HCT116 (cell line): ENCODE measurements around the gene SAMD4B. TPM values are rescaled to one million over a fixed set of nuclear protein-coding genes. Genes with fewer than 3 reads are reported as not detected.

Experiments
- ATAC-seq: fragments of 200-7000 bp; cut with Tn5 transposase; 2 replicates; pipeline ENCODE4 v1.9.1; 2020; ENCODE audit warnings: mild to moderate bottlenecking, moderate library complexity
- BruUV-seq: library from RNA; stranded (reverse); fragments of 400-500 nt; replicated peaks from 2 replicates; lab custom pipeline; 2021; lab: Mats Ljungman, UMichigan
- CTCF ChIA-PET: fragments of 300-600 bp; sonication (Branson Sonifier 250); formaldehyde crosslinking; loops from one replicate; lab custom pipeline; 2021; ENCODE audit warnings: antibody characterized with exemption; lab: Charles Lee
- POLR2A ChIA-PET: fragments of 300-600, 350-600 bp; sonication (Branson Sonifier 250); formaldehyde crosslinking; loops from one replicate; lab custom pipeline; 2021; ENCODE audit warnings: antibody characterized with exemption; lab: Charles Lee
- RAD21 ChIA-PET, 2 experiments: fragments of 300-600 bp; sonication (Branson Sonifier 250); formaldehyde crosslinking; loops; one replicate each; lab custom pipeline; 2023; ENCODE audit warnings: low total read pairs in 2 of 2; ENCODE audit not compliant: uncharacterized antibody in 2 of 2, unreplicated experiment in 2 of 2, low non-redundant PET in 1 of 2; lab: Charles Lee
- DNase-seq: peaks from one replicate; pipeline ENCODE4 v3.0.0-alpha.2; 2010; ENCODE audit warnings: low read depth, low spot score
- H2AFZ ChIP-seq: fragments of 200-600 bp; shearing (Covaris generic), sonication (generic); 2 replicates; pipeline ENCODE4 v1.6.1; 2017; ENCODE audit warnings: low read depth, mixed run types, mixed read lengths, antibody characterized with exemption, low read length; ENCODE audit not compliant: poor library complexity, severe bottlenecking
- H3K27ac ChIP-seq: 2 replicates; pipeline ENCODE4 v1.5.1; 2012; ENCODE audit warnings: low read depth, low read length
- H3K27me3 ChIP-seq: fragments of 200-600 bp; sonication (generic); 2 replicates; pipeline ENCODE4 v1.6.1; 2016; ENCODE audit warnings: mixed run types, low read length, mixed read lengths; ENCODE audit not compliant: insufficient read depth
- H3K36me3 ChIP-seq, 2 experiments: fragments of 200-500 bp in 1 of 2; fragments of 200-600 bp in 1 of 2; sonication (Bioruptor generic) in 1 of 2; sonication (generic) in 1 of 2; 2 replicates each; pipeline versions ENCODE4 v1.5.1 to v1.6.1; 2014 to 2016; ENCODE audit warnings: low read length in 2 of 2, inconsistent platforms in 1 of 2, mixed read lengths in 1 of 2, mixed run types in 1 of 2; ENCODE audit not compliant: insufficient read depth in 2 of 2, control insufficient read depth in 1 of 2
- H3K4me1 ChIP-seq, 2 experiments: fragments of 200-600 bp in 1 of 2; sonication (generic) in 1 of 2; 2 replicates each; pipeline versions ENCODE4 v1.5.1 to v1.6.1; 2012 to 2017; ENCODE audit warnings: low read length in 2 of 2, inconsistent platforms in 1 of 2, mild to moderate bottlenecking in 1 of 2, mixed read lengths in 1 of 2, mixed run types in 1 of 2, moderate library complexity in 1 of 2; ENCODE audit not compliant: insufficient read depth in 2 of 2, control insufficient read depth in 1 of 2
- H3K4me2 ChIP-seq: fragments of 200-600 bp; sonication (generic); 2 replicates; pipeline ENCODE4 v1.6.1; 2017; ENCODE audit warnings: mixed run types, low read length, mixed read lengths
- H3K4me3 ChIP-seq, 2 experiments: fragments of 200-600 bp in 1 of 2; sonication (generic) in 1 of 2; replicated peaks in 1 of 2; 2 replicates each; pipeline ENCODE4 v1.5.1; 2011 to 2016; ENCODE audit warnings: low read length in 2 of 2, control low read depth in 1 of 2, low read depth in 1 of 2, mild to moderate bottlenecking in 1 of 2, mixed read lengths in 1 of 2, mixed run types in 1 of 2
- H3K79me2 ChIP-seq: fragments of 200-600 bp; sonication (generic); 2 replicates; pipeline ENCODE4 v1.6.1; 2017; ENCODE audit warnings: mild to moderate bottlenecking, mixed run types, low read length, moderate library complexity, mixed read lengths; ENCODE audit not compliant: insufficient read depth
- H3K9ac ChIP-seq: fragments of 200-600 bp; sonication (generic); 2 replicates; pipeline ENCODE4 v1.6.1; 2016; ENCODE audit warnings: low read length, mixed read lengths
- H3K9me2 ChIP-seq: fragments of 200-600 bp; sonication (generic), shearing (Covaris generic); 2 replicates; pipeline ENCODE4 v1.6.1; 2017; ENCODE audit warnings: mixed run types, mild to moderate bottlenecking, moderate library complexity; ENCODE audit not compliant: insufficient read depth
- H3K9me3 ChIP-seq, 2 experiments: fragments of 200-500 bp in 1 of 2; fragments of 200-600 bp in 1 of 2; sonication (Bioruptor generic) in 1 of 2; sonication (generic) in 1 of 2; 2 replicates each; pipeline ENCODE4 v1.6.1; 2014 to 2017; ENCODE audit warnings: low read length in 2 of 2, mixed read lengths in 2 of 2, inconsistent platforms in 1 of 2, low read depth in 1 of 2, mild to moderate bottlenecking in 1 of 2, mixed run types in 1 of 2, moderate library complexity in 1 of 2; ENCODE audit not compliant: control insufficient read depth in 1 of 2, insufficient read depth in 1 of 2
- H4K20me1 ChIP-seq: fragments of 200-600 bp; sonication (generic), shearing (Covaris generic); 2 replicates; pipeline ENCODE4 v1.6.1; 2017; ENCODE audit warnings: mixed run types, mild to moderate bottlenecking, moderate library complexity; ENCODE audit not compliant: insufficient read depth
- EGR1 ChIP-seq: IDR thresholded peaks from 2 replicates; pipeline ENCODE4 v1.6.1; 2012; ENCODE audit warnings: low read depth
- EZH2phosphoT487 ChIP-seq: fragments of 200-600 bp; IDR thresholded peaks from 2 replicates; pipeline ENCODE4 v1.6.1; 2018; ENCODE audit warnings: antibody characterized with exemption, borderline replicate concordance
- POLR2A ChIP-seq: IDR thresholded peaks from 2 replicates; pipeline ENCODE4 v1.7.0; 2011; ENCODE audit warnings: borderline replicate concordance; ENCODE audit not compliant: insufficient read depth, insufficient read length; ENCODE audit errors: extremely low read depth
- POLR2AphosphoS5 ChIP-seq: IDR thresholded peaks from 2 replicates; pipeline ENCODE4 v1.6.1; 2011; ENCODE audit warnings: mild to moderate bottlenecking, low read depth, low read length, moderate library complexity
- SP1 ChIP-seq: IDR thresholded peaks from 2 replicates; pipeline ENCODE4 v1.6.1; 2012; ENCODE audit warnings: low read depth
- TCF7L2 ChIP-seq: IDR thresholded peaks from 2 replicates; pipeline ENCODE4 v1.7.0; 2011; ENCODE audit warnings: borderline replicate concordance, inconsistent platforms; ENCODE audit not compliant: insufficient read depth, insufficient read length; ENCODE audit errors: extremely low read depth
- YY1 ChIP-seq: IDR thresholded peaks from 2 replicates; pipeline ENCODE4 v1.6.1; 2011; ENCODE audit warnings: low read length, low read depth, moderate library complexity, mild to moderate bottlenecking; ENCODE audit not compliant: insufficient replicate concordance; ENCODE audit errors: extremely low read depth
- ZFX ChIP-seq: fragments of 450-650 bp; IDR thresholded peaks from 2 replicates; pipeline ENCODE4 v1.6.1; 2017
- intact Hi-C: fragments of 100-400 bp; cut with micrococcal nuclease; formaldehyde crosslinking; loops from 2 replicates; pipeline ENCODE4 v1.10.0; 2022
- total RNA-seq: library from RNA; stranded (reverse); gene quantifications from one replicate; pipeline ENCODE4 v1.2.1, GENCODE V29; 2021; ENCODE audit not compliant: unreplicated experiment
- TF ChIP-seq, protein P1 (sequence below): IDR thresholded peaks from 2 replicates; pipeline ENCODE4 v1.6.1; 2012

Gene SAMD4B
- total RNA-seq, 1 experiment from 2014 or later = 127 TPM

DNA sequence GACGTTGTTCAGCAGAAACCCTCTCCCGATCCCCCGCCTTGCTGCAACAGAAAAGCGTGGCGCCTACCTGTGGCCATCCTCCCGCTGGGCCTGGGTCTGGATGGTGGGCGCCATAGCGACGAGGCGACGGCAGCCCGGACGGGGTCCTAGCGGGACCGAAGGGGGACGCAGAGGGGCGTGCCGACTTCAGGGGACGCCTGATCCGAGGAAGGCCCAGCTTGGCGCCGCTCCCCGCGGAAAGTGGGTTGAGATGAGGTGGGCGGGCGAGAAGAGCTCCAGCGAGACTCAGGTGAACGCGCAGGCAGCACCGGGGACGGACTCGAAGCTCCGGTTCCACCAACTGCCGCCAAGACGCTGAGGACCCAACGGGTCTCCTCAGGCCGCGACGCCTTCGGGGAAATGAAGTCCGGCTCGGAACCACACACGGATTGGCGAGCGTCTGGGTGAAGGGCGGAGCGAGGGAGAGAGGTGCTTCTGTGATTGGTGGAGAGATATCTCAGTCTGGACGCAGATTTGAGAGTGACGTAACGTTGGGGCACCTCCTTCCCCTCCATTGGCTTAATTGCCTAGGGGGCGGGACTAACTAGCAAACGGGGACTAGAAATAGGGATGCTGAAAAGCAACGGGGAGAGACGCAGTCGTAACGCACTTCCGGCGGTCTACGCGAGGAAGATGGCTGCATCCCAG is 48.7 kb downstream of the SAMD4B start, which contains the start of the genes MED29 and PAF1:
Gene MED29, plus strand, starts transcription at position 628 of the 687 bp plus-strand sequence. Its CDS starts 45 bp downstream, at position 673.
Gene PAF1, minus strand, starts transcription at position 356 of the 687 bp plus-strand sequence. Its CDS starts 242 bp downstream, at position 114.
- ChIA-PET RAD21 (interaction anchor here in 1 of 2 experiments (0.6 kb wide), 1 partner anchor 17 kb away, joined by 4 read pairs; no protein-coding TSS in a partner anchor), POLR2A (interaction anchor here (0.5 to 2.2 kb wide), 16 partner anchors 10 to 1449 kb away, joined by 3 to 39 read pairs (median 5); partner anchors contain the start of genes RPS16, SAMD4B, SUPT5H and ZFP36), CTCF (interaction anchor here (1.0 to 2.2 kb wide), 9 partner anchors 12 to 269 kb away, joined by 3 to 8 read pairs (median 3); partner anchors contain the start of genes PLEKHG2 and RPS16)
- peaks cover 20 to 34% of the 10 kb centered on the region in 2 experiments; a peak in 3 of 4 replicates for H3K36me3 ChIP-seq
- H3K4me3 ChIP-seq = peak within 1 kb of the TSS; percentile 91 to 100
- intact Hi-C loops = loop anchor here (1.0 to 5.0 kb wide), 3 partner anchors 21 to 179 kb away; partner anchors contain the start of gene PLEKHG2
- no peaks in the 10 kb centered on the region for H3K9me3 ChIP-seq
- no TSS peak for BruUV-seq
- peak; percentile 99 for DNase-seq
- H4K20me1 ChIP-seq = no peaks in the 10 kb centered on the region
- peak within 1 kb of the TSS; percentile 76 for H3K4me2 ChIP-seq
- peak; percentile 94 for ATAC-seq
- H3K79me2 ChIP-seq = peaks cover 39% of the 10 kb centered on the region
- no peaks in the 10 kb centered on the region for H3K9me2 ChIP-seq
- H3K4me1 ChIP-seq = peaks cover 14% of the 10 kb centered on the region in 2 experiments
- TF ChIP-seq EZH2phosphoT487 = no peak
- TF ChIP-seq EGR1 = 0 out of 2 replicates have a peak, but pooled peaks have one; percentile 27
- 0 out of 2 replicates have a peak, but pooled peaks have one; percentile 7 for TF ChIP-seq ZFX
- peak; percentile 10 for TF ChIP-seq TCF7L2
- TF ChIP-seq, protein P1, sequence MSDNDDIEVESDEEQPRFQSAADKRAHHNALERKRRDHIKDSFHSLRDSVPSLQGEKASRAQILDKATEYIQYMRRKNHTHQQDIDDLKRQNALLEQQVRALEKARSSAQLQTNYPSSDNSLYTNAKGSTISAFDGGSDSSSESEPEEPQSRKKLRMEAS = no peak
- peak; percentile 89 for TF ChIP-seq YY1
- TF ChIP-seq POLR2A = peak; percentile 97
- TF ChIP-seq POLR2AphosphoS5 = peak; percentile 97
- TF ChIP-seq SP1 = peak; percentile 98
- H2AFZ ChIP-seq = no peak within 1 kb of the TSS
- H3K9ac ChIP-seq = peak within 1 kb of the TSS; percentile 90
- no peaks in the 10 kb centered on the region for H3K27me3 ChIP-seq
- H3K27ac ChIP-seq = peak within 1 kb of the TSS; percentile 96
